ENCODE data around the gene GABRA5.

DNA sequence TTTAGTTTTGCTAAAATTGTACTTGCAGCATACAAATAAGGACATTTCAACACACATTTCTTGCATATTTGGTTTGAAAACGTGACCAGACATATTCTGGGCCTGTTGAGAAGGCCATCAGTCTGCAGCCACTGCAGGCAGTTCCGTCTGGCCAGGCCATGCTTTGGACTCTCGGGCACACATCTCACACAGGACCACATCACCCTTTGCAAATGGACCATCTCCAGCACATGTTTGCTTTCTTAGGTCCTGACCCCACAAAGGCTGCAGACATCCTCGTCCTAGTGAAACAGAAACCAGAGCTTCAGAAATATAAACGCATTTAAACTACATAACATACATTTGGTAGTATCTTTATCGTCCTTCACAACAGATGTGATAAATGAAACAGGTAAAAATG, 24.1 kb downstream of the GABRA5 start:
- TF ChIP-seq ZC3H10 (CRISPR knock-in tag; IDR thresholded peaks at IDR 0.05), result no peak
- TF ChIP-seq RARB (CRISPR knock-in tag; IDR thresholded peaks at IDR 0.05), result no peak
- no peak for TF ChIP-seq ARNTL (CRISPR knock-in tag; IDR thresholded peaks at IDR 0.05; ENCODE audit: borderline replicate concordance, low read depth)
- no peak for TF ChIP-seq ZFP3 (CRISPR knock-in tag; IDR thresholded peaks at IDR 0.05)
- no peak for TF ChIP-seq SNAI2 (CRISPR knock-in tag; IDR thresholded peaks at IDR 0.05)

Measured in SK-N-SH treated with all-trans-retinoic acid at 6 μM for 48 hours (cell line).